Activated CD4-positive, CD25-positive, alpha-beta regulatory T cell treated with anti-CD3 and anti-CD28 coated beads, Interleukin-2, amount 50 U/mL, for 16 hours (primary cell): Measurements from ENCODE around the gene LDB2.
"Not testable (repeated sequence)": the region's sequence is repeated elsewhere in the genome, so short reads cannot be mapped to it uniquely, and the experiment has no call there.

Experiments used
- DNase-seq: peaks from one replicate; pipeline ENCODE4 v3.0.0-alpha.2; 2020; ENCODE audit warnings: low read depth, low spot score

Gene LDB2

GRCh38 chr4:16652732-16653305 is 245.6 kb downstream of the LDB2 start:
- no peak for DNase-seq

- DNase-seq = no peak
These were observed 252.0 kb downstream of the LDB2 start for GRCh38 chr4:16646459-16646858.

GRCh38 chr4:16643893-16644292 is 254.6 kb downstream of the LDB2 start:
- no peak for DNase-seq

- DNase-seq = no peak
These were observed 255.5 kb downstream of the LDB2 start for GRCh38 chr4:16642897-16643296.

- no peak for DNase-seq
These were observed 256.5 kb downstream of the LDB2 start for GRCh38 chr4:16641971-16642370.

GRCh38 chr4:16636912-16637630 is 261.4 kb downstream of the LDB2 start:
- DNase-seq = no peak

GRCh38 chr4:16636304-16636703 is 262.1 kb downstream of the LDB2 start:
- DNase-seq = no peak

GRCh38 chr4:16629274-16629673 is 269.2 kb downstream of the LDB2 start:
- not testable (repeated sequence) for DNase-seq

GRCh38 chr4:16628835-16629234 is 269.6 kb downstream of the LDB2 start:
- not testable (repeated sequence) for DNase-seq

GRCh38 chr4:16627999-16628398 is 270.4 kb downstream of the LDB2 start:
- DNase-seq = no peak

- DNase-seq = no peak
These were observed 271.5 kb downstream of the LDB2 start for GRCh38 chr4:16626945-16627344.

- DNase-seq = no peak
These were observed 275.6 kb downstream of the LDB2 start for GRCh38 chr4:16622826-16623225.

- no peak for DNase-seq
These were observed 281.0 kb downstream of the LDB2 start for GRCh38 chr4:16617435-16617834.

- no peak for DNase-seq
These were observed 281.4 kb downstream of the LDB2 start for GRCh38 chr4:16617011-16617410.

GRCh38 chr4:16609170-16609758 is 289.2 kb downstream of the LDB2 start:
- no peak for DNase-seq

- no peak for DNase-seq
These were observed 289.8 kb downstream of the LDB2 start for GRCh38 chr4:16608611-16609125.

GRCh38 chr4:16608123-16608522 is 290.3 kb downstream of the LDB2 start:
- no peak for DNase-seq

- DNase-seq = no peak
These were observed 291.0 kb downstream of the LDB2 start for GRCh38 chr4:16607241-16608066.

GRCh38 chr4:16606691-16607090 is 291.8 kb downstream of the LDB2 start:
- no peak for DNase-seq

- DNase-seq = no peak
These were observed 295.3 kb downstream of the LDB2 start for GRCh38 chr4:16603178-16603577.

GRCh38 chr4:16598597-16599206 is 299.7 kb downstream of the LDB2 start:
- DNase-seq = no peak
